GM23248 (cell line): ENCODE data around the gene MEP1A. TPM values are rescaled to one million over a fixed set of nuclear protein-coding genes. Genes with fewer than 3 reads are reported as not detected.

Source experiments
- DNase-seq: peaks from one replicate; pipeline ENCODE4 v3.0.0-alpha.2; 2015
- H2AFZ ChIP-seq: fragments of 200-600 bp; sonication (generic); 2 replicates; pipeline ENCODE4 v1.6.1; 2016; ENCODE audit warnings: antibody characterized with exemption
- H3F3A ChIP-seq: fragments of 200-600 bp; sonication (generic); 2 replicates; pipeline ENCODE4 v1.6.1; 2016; ENCODE audit warnings: mild to moderate bottlenecking, antibody characterized with exemption, mixed run types; ENCODE audit not compliant: insufficient read depth
- H3K27ac ChIP-seq: fragments of 200-600 bp; sonication (generic); 2 replicates; pipeline ENCODE4 v1.5.1; 2016; ENCODE audit warnings: mild to moderate bottlenecking
- H3K27me3 ChIP-seq: fragments of 200-600 bp; sonication (generic); replicated peaks from 2 replicates; pipeline ENCODE4 v1.6.1; 2016; ENCODE audit warnings: mild to moderate bottlenecking; ENCODE audit not compliant: insufficient read depth
- H3K36me3 ChIP-seq: fragments of 200-600 bp; sonication (generic); 2 replicates; pipeline ENCODE4 v1.6.1; 2016; ENCODE audit warnings: low read depth, mild to moderate bottlenecking
- H3K4me1 ChIP-seq: fragments of 200-600 bp; sonication (generic); 2 replicates; pipeline ENCODE4 v1.6.1; 2016; ENCODE audit warnings: mild to moderate bottlenecking; ENCODE audit not compliant: insufficient read depth
- H3K4me2 ChIP-seq: fragments of 200-600 bp; sonication (generic); one replicate; pipeline ENCODE4 v1.6.1; 2016; ENCODE audit warnings: mild to moderate bottlenecking; ENCODE audit not compliant: unreplicated experiment
- H3K4me3 ChIP-seq: fragments of 200-600 bp; sonication (generic); 2 replicates; pipeline ENCODE4 v1.5.1; 2016; ENCODE audit warnings: mild to moderate bottlenecking
- H3K79me2 ChIP-seq: fragments of 200-600 bp; sonication (generic); 2 replicates; pipeline ENCODE4 v1.6.1; 2016; ENCODE audit warnings: mild to moderate bottlenecking; ENCODE audit not compliant: insufficient read depth
- H3K9ac ChIP-seq: fragments of 200-600 bp; sonication (generic); 2 replicates; pipeline ENCODE4 v1.6.1; 2016; ENCODE audit warnings: mild to moderate bottlenecking
- H3K9me2 ChIP-seq: fragments of 200-600 bp; sonication (generic); 2 replicates; pipeline ENCODE4 v1.6.1; 2016; ENCODE audit warnings: mixed run types, mild to moderate bottlenecking, moderate library complexity; ENCODE audit not compliant: insufficient read depth
- H3K9me3 ChIP-seq: fragments of 200-600 bp; sonication (generic); one replicate; pipeline ENCODE4 v1.6.1; 2017; ENCODE audit warnings: low read depth
- H4K20me1 ChIP-seq: fragments of 200-600 bp; sonication (generic); 2 replicates; pipeline ENCODE4 v1.6.0; 2016; ENCODE audit not compliant: insufficient read depth
- EZH2 ChIP-seq: fragments of 200-600 bp; sonication (generic); IDR thresholded peaks from 2 replicates; pipeline ENCODE4 v1.6.1; 2018; ENCODE audit warnings: antibody characterized with exemption, mild to moderate bottlenecking; ENCODE audit not compliant: insufficient read depth, poor library complexity, severe bottlenecking
- EZH2phosphoT487 ChIP-seq: fragments of 200-600 bp; sonication (generic); IDR thresholded peaks from 2 replicates; pipeline ENCODE4 v1.6.1; 2018; ENCODE audit warnings: antibody characterized with exemption, moderate library complexity, mild to moderate bottlenecking, low read depth; ENCODE audit not compliant: insufficient read depth
- WGBS, 2 experiments: methylation state at CpG; one replicate each; pipeline ENCODE4 v1.1.6; 2015 to 2017; ENCODE audit warnings: low lambda C conversion rate in 2 of 2, low coverage in 1 of 2; ENCODE audit errors: missing lambda C conversion rate in 2 of 2; 5-methylcytosine and 5-hydroxymethylcytosine counted together
- in situ Hi-C: fragments of 300-500 bp; cut with MboI; formaldehyde crosslinking; loops from 2 replicates; pipeline ENCODE4 v1.15.0; 2020
- polyA plus RNA-seq: library from polyadenylated mRNA; unstranded; fragments of >200 nt; fragmentation: Nextera tagmentation; extraction: Ambion mirVana; gene quantifications from 2 replicates; pipeline ENCODE4 v1.2.1, GENCODE V29; 2016
- total RNA-seq: library from RNA; depleted of rRNA; stranded (reverse); fragments of >200 nt; shearing (Covaris generic); gene quantifications from 2 replicates; pipeline ENCODE4 v1.2.3, GENCODE V29; 2014

MEP1A gene
- total and polyA plus RNA-seq, 2 experiments from 2014 or later: not detected

DNA sequence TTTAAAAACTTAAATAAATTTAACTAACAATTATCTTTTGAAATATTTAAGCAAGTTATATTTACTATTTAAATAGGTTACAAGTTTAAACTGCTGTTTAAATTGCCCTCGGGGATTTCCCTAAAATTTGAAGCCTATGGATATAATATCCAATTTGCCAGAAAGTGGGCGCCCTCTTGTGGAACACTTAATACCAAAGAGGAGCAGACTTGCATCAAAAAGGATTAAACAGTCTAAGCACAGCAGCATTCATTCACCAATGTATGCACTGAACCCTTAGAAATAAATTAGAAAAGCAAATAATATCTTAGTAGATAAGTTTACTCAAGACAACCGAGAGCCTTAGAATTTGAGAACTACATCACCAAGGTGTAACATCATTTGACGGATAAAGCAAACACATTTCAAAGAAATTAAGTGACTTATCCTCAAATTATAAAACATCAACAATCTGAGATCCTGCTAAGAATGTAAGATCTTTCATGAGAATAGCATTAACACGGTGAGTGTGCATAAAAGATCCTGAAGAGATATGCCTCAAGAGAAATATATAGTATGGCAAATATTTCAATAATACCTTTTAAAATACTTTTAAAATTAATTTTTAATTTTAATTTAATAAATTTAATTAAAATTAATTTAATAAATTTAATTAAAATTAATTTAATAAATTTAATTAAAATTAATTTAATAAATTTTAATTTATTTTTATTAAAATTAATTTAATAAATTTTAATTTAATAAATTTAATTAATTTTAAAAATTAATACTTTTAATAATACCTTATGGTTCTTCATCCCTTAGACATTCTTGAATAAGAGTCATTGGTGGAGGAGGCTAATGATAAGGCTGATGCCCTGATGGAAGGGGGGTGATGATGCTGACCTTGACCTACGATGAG lies 11.5 kb upstream of the MEP1A start:
- in situ Hi-C loops: loop anchor here (25.0 kb wide), 1 partner anchor 369 kb away; no protein-coding TSS in a partner anchor

DNA sequence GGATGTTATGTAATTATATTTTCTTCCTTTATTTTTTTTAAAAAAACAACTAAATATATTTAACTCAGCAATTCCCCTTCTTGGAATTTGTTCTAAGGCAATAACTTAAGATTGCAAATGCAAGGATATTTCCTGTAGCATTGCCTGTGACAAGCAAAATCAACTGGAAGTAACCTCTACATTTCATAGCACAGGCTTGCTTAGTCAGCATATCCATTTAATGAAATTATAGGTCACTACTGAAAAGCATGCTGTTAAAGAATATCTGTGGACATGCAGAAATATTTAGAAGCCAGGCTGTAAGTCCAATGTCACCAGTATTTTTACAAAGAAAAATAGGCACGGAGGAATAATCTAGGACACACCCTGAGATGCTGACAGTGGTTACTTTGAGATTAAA lies 8.7 kb upstream of the MEP1A start:
- DNase-seq: no peak
- Histone ChIP-seq H3K9me2 (no peaks in the 10 kb centered on the region), H3K27me3 (no peaks in the 10 kb centered on the region), H3K27ac (no peak overlapping the region), H3F3A (no peaks in the 10 kb centered on the region), H3K4me3 (no peak overlapping the region), H3K4me2 (no peak overlapping the region), H3K9ac (no peak overlapping the region), H4K20me1 (no peaks in the 10 kb centered on the region), H3K4me1 (no peaks in the 10 kb centered on the region), H3K36me3 (no peaks in the 10 kb centered on the region), H2AFZ (no peak overlapping the region), H3K9me3 (no peaks in the 10 kb centered on the region), H3K79me2 (no peaks in the 10 kb centered on the region)
- TF ChIP-seq EZH2 (no peak), EZH2phosphoT487 (no peak)
- in situ Hi-C loops: loop anchor here (25.0 kb wide), 1 partner anchor 372 kb away; no protein-coding TSS in a partner anchor
- WGBS, 2 experiments: 37 to 41% methylated on average over 1 of the region's 1 CpG

More for the DNA sequence above, 11.5 kb upstream of the MEP1A start:
- no peak overlapping the region for H3K27ac ChIP-seq
- H3K4me2 ChIP-seq: no peak overlapping the region
- WGBS, 2 experiments: 29 to 32% methylated on average over 6 of the region's 6 CpGs
- no peaks in the 10 kb centered on the region for H3F3A ChIP-seq
- H3K79me2 ChIP-seq: no peaks in the 10 kb centered on the region
- peak; percentile 77 for DNase-seq
- TF ChIP-seq EZH2 (no peak), EZH2phosphoT487 (no peak)
- H3K27me3 ChIP-seq: no peaks in the 10 kb centered on the region
- no peaks in the 10 kb centered on the region for H3K9me2 ChIP-seq
- no peaks in the 10 kb centered on the region for H3K36me3 ChIP-seq
- no peaks in the 10 kb centered on the region for H4K20me1 ChIP-seq
- H2AFZ ChIP-seq: no peak overlapping the region
- no peak overlapping the region for H3K9ac ChIP-seq
- no peak overlapping the region for H3K4me3 ChIP-seq
- no peaks in the 10 kb centered on the region for H3K4me1 ChIP-seq
- H3K9me3 ChIP-seq: no peaks in the 10 kb centered on the region

DNA sequence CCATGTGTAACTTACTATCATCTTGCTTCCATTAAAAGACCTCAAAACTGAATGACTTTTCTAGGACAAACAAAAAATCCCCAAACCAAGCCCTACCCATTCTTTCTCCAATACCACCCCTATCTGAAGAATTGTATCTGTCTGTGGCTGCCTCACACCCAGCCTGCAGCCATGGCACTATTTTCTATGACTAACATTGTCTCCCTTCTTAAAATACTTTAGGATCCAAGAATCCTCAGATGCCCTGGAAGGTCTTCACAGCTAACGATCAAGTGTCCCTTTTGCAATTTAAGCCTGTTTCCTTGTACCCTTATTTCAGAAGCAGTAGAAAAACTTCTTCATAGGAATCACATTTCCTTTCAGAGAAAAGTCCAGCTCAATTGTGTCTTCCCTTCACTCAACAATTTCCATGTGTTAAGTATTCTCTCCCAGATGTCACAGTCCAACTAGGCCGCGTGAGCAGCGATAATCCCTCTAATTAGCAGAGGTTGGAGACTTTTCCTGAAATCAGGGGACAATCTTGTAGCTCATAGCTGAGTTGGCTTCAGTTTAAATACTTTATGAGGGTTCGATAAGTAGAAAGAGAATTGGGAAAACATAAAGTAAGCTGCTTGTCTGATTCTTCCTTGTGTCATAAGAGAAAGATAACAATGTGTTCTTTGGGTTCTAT lies 5.2 kb upstream of the MEP1A start:
- H3K79me2 ChIP-seq: no peaks in the 10 kb centered on the region
- no peak overlapping the region for H3K27ac ChIP-seq
- 28 to 29% methylated on average over 5 of the region's 5 CpGs for WGBS, 2 experiments
- DNase-seq: no peak
- H3K9ac ChIP-seq: no peak overlapping the region
- no peaks in the 10 kb centered on the region for H3K36me3 ChIP-seq
- no peak for TF ChIP-seq EZH2phosphoT487
- TF ChIP-seq EZH2: no peak
- no peak overlapping the region for H2AFZ ChIP-seq
- no peaks in the 10 kb centered on the region for H3F3A ChIP-seq
- no peak overlapping the region for H3K4me2 ChIP-seq
- no peaks in the 10 kb centered on the region for H3K27me3 ChIP-seq
- H4K20me1 ChIP-seq: no peaks in the 10 kb centered on the region
- H3K9me3 ChIP-seq: no peaks in the 10 kb centered on the region
- in situ Hi-C loops: loop anchor here (25.0 kb wide), 1 partner anchor 376 kb away; no protein-coding TSS in a partner anchor
- H3K4me1 ChIP-seq: no peaks in the 10 kb centered on the region
- H3K9me2 ChIP-seq: no peaks in the 10 kb centered on the region
- no peak overlapping the region for H3K4me3 ChIP-seq

DNA sequence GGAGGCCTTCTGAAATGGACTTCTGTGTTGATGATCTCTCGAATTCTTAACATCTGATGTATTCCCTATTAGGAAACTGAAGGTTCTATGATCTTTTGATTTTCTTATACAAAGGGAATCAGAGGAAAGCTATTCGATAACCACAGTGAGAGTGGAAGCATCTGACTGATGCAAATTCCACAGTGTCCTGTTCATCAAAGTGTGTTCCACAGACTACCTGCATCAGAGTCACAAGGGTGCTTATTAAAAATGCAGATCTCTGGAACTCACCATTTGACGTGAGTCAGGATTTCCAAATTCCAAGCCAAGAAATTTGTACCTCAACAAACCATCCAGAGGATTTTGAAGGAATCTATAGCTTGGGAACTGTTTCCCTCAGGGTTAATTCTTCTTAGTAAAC lies 4.4 kb upstream of the MEP1A start:
- no peaks in the 10 kb centered on the region for H3K9me2 ChIP-seq
- H4K20me1 ChIP-seq: no peaks in the 10 kb centered on the region
- no peaks in the 10 kb centered on the region for H3F3A ChIP-seq
- H3K9me3 ChIP-seq: no peaks in the 10 kb centered on the region
- in situ Hi-C loops: loop anchor here (25.0 kb wide), 1 partner anchor 376 kb away; no protein-coding TSS in a partner anchor
- no peak for DNase-seq
- no peak overlapping the region for H3K4me2 ChIP-seq
- no peak overlapping the region for H3K27ac ChIP-seq
- no peak overlapping the region for H3K9ac ChIP-seq
- no peaks in the 10 kb centered on the region for H3K36me3 ChIP-seq
- TF ChIP-seq EZH2 (no peak), EZH2phosphoT487 (no peak)
- 31 to 34% methylated on average over 3 of the region's 3 CpGs for WGBS, 2 experiments
- no peaks in the 10 kb centered on the region for H3K79me2 ChIP-seq
- no peaks in the 10 kb centered on the region for H3K4me1 ChIP-seq
- H3K27me3 ChIP-seq: no peaks in the 10 kb centered on the region
- H3K4me3 ChIP-seq: no peak overlapping the region
- H2AFZ ChIP-seq: no peak overlapping the region
